Endothelial cell of umbilical vein (primary cell): ENCODE measurements around the gene RHBDF1. TPM values are rescaled to one million over a fixed set of nuclear protein-coding genes. Genes with fewer than 3 reads are reported as not detected.

Experiments used
- BruUV-seq: library from RNA; stranded (reverse); fragments of 400-500 nt; replicated peaks from 2 replicates; lab custom pipeline; 2021; lab: Mats Ljungman, UMichigan
- CTCF ChIA-PET: fragments of 300-600, 350-600 bp; sonication (Branson Sonifier 250); formaldehyde crosslinking; loops from one replicate; lab custom pipeline; 2021; ENCODE audit warnings: antibody characterized with exemption, inconsistent platforms; lab: Charles Lee
- POLR2A ChIA-PET: fragments of 300-600, 350-600 bp; sonication (Branson Sonifier 250); formaldehyde crosslinking; loops from one replicate; lab custom pipeline; 2021; ENCODE audit warnings: antibody characterized with exemption, inconsistent platforms; lab: Charles Lee
- DNase-seq: peaks from one replicate; pipeline ENCODE4 v3.0.0-alpha.2; 2011; ENCODE audit warnings: low read depth, low spot score
- FAIRE-seq: peaks from 2 replicates; lab custom pipeline; 2011; peaks lifted over from hg19 to GRCh38; lab: Jason Lieb, UNC
- H2AFZ ChIP-seq: 2 replicates; pipeline ENCODE4 v1.6.0; 2012; ENCODE audit warnings: low read depth, low read length, control low read depth, inconsistent platforms
- H3K27ac ChIP-seq: 2 replicates; pipeline ENCODE4 v1.5.1; 2011; ENCODE audit warnings: low read depth, mild to moderate bottlenecking, control low read depth, low read length, moderate library complexity; ENCODE audit not compliant: insufficient read depth
- H3K27me3 ChIP-seq, 2 experiments: 2 replicates each; pipeline versions ENCODE4 v1.6.0 to v1.6.1; 2011; ENCODE audit warnings: low read length in 2 of 2, mixed read lengths in 1 of 2; ENCODE audit not compliant: control insufficient read depth in 2 of 2, insufficient read depth in 2 of 2
- H3K36me3 ChIP-seq, 2 experiments: 2 replicates in 1 of 2; 3 replicates in 1 of 2; pipeline ENCODE4 v1.5.1; 2011; ENCODE audit warnings: low read length in 2 of 2, mild to moderate bottlenecking in 1 of 2, moderate library complexity in 1 of 2; ENCODE audit not compliant: control insufficient read depth in 2 of 2, insufficient read depth in 2 of 2; ENCODE audit errors: extremely low read depth in 1 of 2
- H3K4me1 ChIP-seq: 3 replicates; pipeline ENCODE4 v1.5.1; 2011; ENCODE audit warnings: mild to moderate bottlenecking, low read length; ENCODE audit not compliant: control insufficient read depth, insufficient read depth; ENCODE audit errors: extremely low read depth
- H3K4me2 ChIP-seq: 2 replicates; pipeline ENCODE4 v1.6.1; 2011; ENCODE audit warnings: low read length, control low read depth, mixed read lengths; ENCODE audit not compliant: insufficient read depth
- H3K4me3 ChIP-seq, 3 experiments: fragments of 200-600 bp in 1 of 3; sonication (generic), shearing (Covaris generic) in 1 of 3; replicated peaks in 1 of 3; 2 replicates each; pipeline ENCODE4 v1.5.1; 2011 to 2016; ENCODE audit warnings: control low read depth in 3 of 3, low read length in 3 of 3, mild to moderate bottlenecking in 2 of 3, inconsistent platforms in 1 of 3, low read depth in 1 of 3, moderate library complexity in 1 of 3; ENCODE audit not compliant: insufficient read depth in 1 of 3
- H3K79me2 ChIP-seq: 2 replicates; pipeline ENCODE4 v1.6.0; 2012; ENCODE audit warnings: low read length, inconsistent platforms; ENCODE audit not compliant: control insufficient read depth, insufficient read depth
- H3K9ac ChIP-seq: replicated peaks from 2 replicates; pipeline ENCODE3; 2011; ENCODE audit warnings: low read length, control low read depth; ENCODE audit not compliant: insufficient read depth; ENCODE audit errors: extremely low read depth
- H3K9me1 ChIP-seq: replicated peaks from 3 replicates; pipeline ENCODE4 v1.6.0; 2011; ENCODE audit warnings: mild to moderate bottlenecking, low read length; ENCODE audit not compliant: control insufficient read depth, insufficient read depth; ENCODE audit errors: extremely low read depth
- H3K9me3 ChIP-seq: replicated peaks from 2 replicates; pipeline ENCODE4 v1.5.1; 2012; ENCODE audit warnings: low read length, inconsistent platforms; ENCODE audit not compliant: control insufficient read depth, insufficient read depth
- H4K20me1 ChIP-seq: replicated peaks from 2 replicates; pipeline ENCODE3; 2011; ENCODE audit warnings: mild to moderate bottlenecking, low read length; ENCODE audit not compliant: control insufficient read depth, insufficient read depth; ENCODE audit errors: extremely low read depth
- EZH2 ChIP-seq: IDR thresholded peaks from 2 replicates; pipeline ENCODE4 v1.6.1; 2012; ENCODE audit warnings: borderline replicate concordance, low read depth, mild to moderate bottlenecking, moderate library complexity, low read length, inconsistent platforms; ENCODE audit not compliant: severe bottlenecking
- FOS ChIP-seq: IDR thresholded peaks from 2 replicates; pipeline ENCODE4 v1.6.1; 2011; ENCODE audit warnings: mild to moderate bottlenecking, low read length, moderate library complexity, borderline replicate concordance; ENCODE audit not compliant: insufficient read depth
- GATA2 ChIP-seq: IDR thresholded peaks from 2 replicates; pipeline ENCODE4 v1.7.0; 2011; ENCODE audit warnings: low read depth, mild to moderate bottlenecking, moderate library complexity, mixed read lengths, low read length; ENCODE audit not compliant: insufficient read length, insufficient read depth
- JUN ChIP-seq: IDR thresholded peaks from 2 replicates; pipeline ENCODE4 v1.6.1; 2011; ENCODE audit warnings: borderline replicate concordance, low read depth; ENCODE audit not compliant: insufficient read length, insufficient read depth
- MAX ChIP-seq: IDR thresholded peaks from 2 replicates; pipeline ENCODE4 v1.6.1; 2011; ENCODE audit not compliant: insufficient read depth, insufficient read length
- MYC ChIP-seq: IDR thresholded peaks from one replicate; pipeline ENCODE4 v1.6.1; 2011; ENCODE audit warnings: mild to moderate bottlenecking, low read depth, low read length
- POLR2A ChIP-seq: IDR thresholded peaks from 2 replicates; pipeline ENCODE4 v1.6.1; 2012; ENCODE audit warnings: low read depth, mild to moderate bottlenecking, control low read depth, low read length
- POLR2AphosphoS5 ChIP-seq: IDR thresholded peaks from 2 replicates; pipeline ENCODE4 v1.6.1; 2012; ENCODE audit warnings: low read depth, mild to moderate bottlenecking, control low read depth, low read length, moderate library complexity; ENCODE audit not compliant: insufficient read depth
- dilution Hi-C: fragments of 300-500 bp; cut with MboI; formaldehyde crosslinking; loops from one replicate; pipeline ENCODE4 v1.15.0; 2019; ENCODE audit warnings: low sequenced_read_pairs; ENCODE audit not compliant: extremely low pct_ligation_motif_present
- intact Hi-C: fragments of 100-400 bp; cut with micrococcal nuclease; formaldehyde crosslinking; loops from one replicate; pipeline ENCODE4 v1.10.0; 2022
- polyA plus RNA-seq, 4 experiments: library from polyadenylated mRNA; depleted of rRNA in 3 of 4; stranded (reverse) in 3 of 4; unstranded in 1 of 4; fragments of >200 nt; gene quantifications; 2 replicates each; pipeline versions ENCODE4 v1.2.1 to v1.2.3, GENCODE V29; 2011 to 2012; ENCODE audit warnings: missing spikeins in 1 of 4
- total RNA-seq: library from RNA; stranded (reverse); gene quantifications from 2 replicates; pipeline ENCODE4 v1.2.3, GENCODE V29; 2021
- TF ChIP-seq, protein P1 (sequence below), 2 donors: IDR thresholded peaks; 1 replicate in 1 of 2; 2 replicates in 1 of 2; pipeline ENCODE4 v1.5.1; 2011; ENCODE audit warnings: low read length in 2 of 2, mild to moderate bottlenecking in 2 of 2, moderate library complexity in 2 of 2, control low read depth in 1 of 2, inconsistent platforms in 1 of 2, low read depth in 1 of 2; ENCODE audit not compliant: insufficient read depth in 1 of 2; ENCODE audit errors: extremely low read depth in 1 of 2

The RHBDF1 gene
- total and polyA plus RNA-seq, 2 donors (not counting 3 experiments of a cell fraction or from before 2014, with no cell fraction given): 57.0 to 113 TPM

DNA sequence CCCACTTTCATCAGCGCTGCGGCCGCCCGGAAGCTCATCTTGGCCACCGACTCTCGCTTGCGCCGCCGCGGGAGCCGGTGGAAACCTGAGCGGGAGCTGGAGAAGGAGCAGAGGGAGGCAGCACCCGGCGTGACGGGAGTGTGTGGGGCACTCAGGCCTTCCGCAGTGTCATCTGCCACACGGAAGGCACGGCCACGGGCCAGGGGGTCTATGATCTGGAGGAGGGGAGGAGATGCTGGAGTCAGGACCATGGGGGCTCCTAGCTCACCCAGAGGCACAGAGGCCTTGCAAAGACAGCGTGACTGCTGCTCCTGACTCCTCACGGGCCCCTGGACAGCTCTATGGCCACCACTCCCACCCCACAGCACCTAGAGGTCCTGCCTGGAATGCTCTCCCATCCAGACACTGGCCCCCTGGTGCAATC lies 9.5 kb downstream of the RHBDF1 start:
- no peak overlapping the region for H2AFZ ChIP-seq
- H3K9me3 ChIP-seq: no peaks in the 10 kb centered on the region
- intact Hi-C loops: no loop called here
- H3K4me1 ChIP-seq: no peaks in the 10 kb centered on the region
- no peaks in the 10 kb centered on the region for H3K9me1 ChIP-seq
- DNase-seq (no peak), FAIRE-seq (no peak)
- CTCF ChIA-PET: interaction anchor here (1.3 to 18.5 kb wide), 4 partner anchors 10 to 299 kb away, joined by 5 to 790 read pairs (median 9); partner anchors contain the start of genes POLR3K and SNRNP25
- H3K79me2 ChIP-seq: peaks cover 4% of the 10 kb centered on the region
- H3K27ac ChIP-seq: no peak overlapping the region
- dilution Hi-C loops: no loop called here
- no peaks in the 10 kb centered on the region for H3K27me3 ChIP-seq
- peaks cover 0 to 61% of the 10 kb centered on the region in 2 experiments for H3K36me3 ChIP-seq
- POLR2A ChIA-PET: no interaction called here
- no peak overlapping the region for H3K9ac ChIP-seq
- no peak for TF ChIP-seq EZH2
- TF ChIP-seq, protein P1, sequence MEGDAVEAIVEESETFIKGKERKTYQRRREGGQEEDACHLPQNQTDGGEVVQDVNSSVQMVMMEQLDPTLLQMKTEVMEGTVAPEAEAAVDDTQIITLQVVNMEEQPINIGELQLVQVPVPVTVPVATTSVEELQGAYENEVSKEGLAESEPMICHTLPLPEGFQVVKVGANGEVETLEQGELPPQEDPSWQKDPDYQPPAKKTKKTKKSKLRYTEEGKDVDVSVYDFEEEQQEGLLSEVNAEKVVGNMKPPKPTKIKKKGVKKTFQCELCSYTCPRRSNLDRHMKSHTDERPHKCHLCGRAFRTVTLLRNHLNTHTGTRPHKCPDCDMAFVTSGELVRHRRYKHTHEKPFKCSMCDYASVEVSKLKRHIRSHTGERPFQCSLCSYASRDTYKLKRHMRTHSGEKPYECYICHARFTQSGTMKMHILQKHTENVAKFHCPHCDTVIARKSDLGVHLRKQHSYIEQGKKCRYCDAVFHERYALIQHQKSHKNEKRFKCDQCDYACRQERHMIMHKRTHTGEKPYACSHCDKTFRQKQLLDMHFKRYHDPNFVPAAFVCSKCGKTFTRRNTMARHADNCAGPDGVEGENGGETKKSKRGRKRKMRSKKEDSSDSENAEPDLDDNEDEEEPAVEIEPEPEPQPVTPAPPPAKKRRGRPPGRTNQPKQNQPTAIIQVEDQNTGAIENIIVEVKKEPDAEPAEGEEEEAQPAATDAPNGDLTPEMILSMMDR (IDR thresholded peaks at IDR 0.05; ENCODE audit: extremely low read depth in 1 of 2, insufficient read depth in 1 of 2, low read depth in 1 of 2, low read length in 2 of 2): no peak
- TF ChIP-seq FOS: no peak
- no peak for TF ChIP-seq MAX
- no peak for TF ChIP-seq POLR2A
- no peak for TF ChIP-seq GATA2
- TF ChIP-seq MYC: no peak
- no peak for TF ChIP-seq JUN
- no peak for TF ChIP-seq POLR2AphosphoS5
- no peaks in the 10 kb centered on the region for H4K20me1 ChIP-seq
- BruUV-seq: no TSS peak
- no peak overlapping the region for H3K4me3 ChIP-seq
- no peak overlapping the region for H3K4me2 ChIP-seq
